ENCODE data around the gene CLDN15.
"Not testable (repeated sequence)": the region's sequence is repeated elsewhere in the genome, so short reads cannot be mapped to it uniquely, and the experiment has no call there.

CLDN15 gene

GRCh38 chr7:101200504-101200861 is 37.1 kb downstream of the CLDN15 start:
- no peak for DNase-seq (ENCODE audit: low spot score)

GRCh38 chr7:101199522-101199921 is 38.1 kb downstream of the CLDN15 start:
- DNase-seq (ENCODE audit: low spot score), result not testable (repeated sequence)

GRCh38 chr7:101198476-101198875 is 39.1 kb downstream of the CLDN15 start:
- no peak for DNase-seq (ENCODE audit: low spot score)

- DNase-seq (ENCODE audit: low spot score), result no peak
Observed at GRCh38 chr7:101197991-101198390, 39.6 kb downstream of the CLDN15 start.

- DNase-seq (ENCODE audit: low spot score), result no peak
Observed at GRCh38 chr7:101195884-101196283, 41.7 kb downstream of the CLDN15 start.

- no peak for DNase-seq (ENCODE audit: low spot score)
Observed at GRCh38 chr7:101189109-101189508, 48.5 kb downstream of the CLDN15 start.

- no peak for DNase-seq (ENCODE audit: low spot score)
Observed at GRCh38 chr7:101186844-101187428, 50.7 kb downstream of the CLDN15 start.

GRCh38 chr7:101186194-101186593 is 51.4 kb downstream of the CLDN15 start:
- DNase-seq (ENCODE audit: low spot score), result no peak

GRCh38 chr7:101185258-101185839 is 52.3 kb downstream of the CLDN15 start:
- DNase-seq (ENCODE audit: low spot score), result peak; percentile 37

Measured in GM03348 (cell line).